GM12891 (cell line): Measurements from ENCODE around the gene CPNE8.

Source experiments
- POLR2A ChIP-seq: IDR thresholded peaks from 2 replicates; pipeline ENCODE4 v1.6.1; 2011; ENCODE audit warnings: low read depth, low read length, control low read depth
- POLR2AphosphoS5 ChIP-seq: IDR thresholded peaks from 2 replicates; pipeline ENCODE4 v1.6.1; 2011; ENCODE audit warnings: low read depth, low read length, control low read depth

- TF ChIP-seq POLR2A (no peak), POLR2AphosphoS5 (no peak)
Measured at GRCh38 chr12:38875586-38876228, 29.7 kb downstream of the CPNE8 start.
